Mesodermal cell (in vitro differentiated cells): ENCODE results near the gene COLGALT1.

Experiments used
- H3K27ac ChIP-seq: 2 replicates; pipeline ENCODE4 v1.7.0; 2013; ENCODE audit warnings: mild to moderate bottlenecking, low read depth, low read length, moderate library complexity; ENCODE audit not compliant: severe bottlenecking
- H3K36me3 ChIP-seq: 2 replicates; pipeline ENCODE4 v1.7.1; 2013; ENCODE audit warnings: mild to moderate bottlenecking, low read length, moderate library complexity; ENCODE audit not compliant: control insufficient read depth, insufficient read depth
- H3K4me1 ChIP-seq: one replicate; pipeline ENCODE4 v1.7.1; 2013; ENCODE audit warnings: mild to moderate bottlenecking, low read length; ENCODE audit not compliant: insufficient read depth, control insufficient read depth, poor library complexity, severe bottlenecking
- H3K4me3 ChIP-seq: 2 replicates; pipeline ENCODE4 v1.7.0; 2013; ENCODE audit warnings: low read length, control low read depth, mild to moderate bottlenecking; ENCODE audit not compliant: insufficient read depth, poor library complexity, severe bottlenecking; ENCODE audit errors: extremely low read depth
- H3K9me3 ChIP-seq: 2 replicates; pipeline ENCODE4 v1.7.1; 2013; ENCODE audit warnings: mild to moderate bottlenecking, low read length, moderate library complexity; ENCODE audit not compliant: control insufficient read depth
- WGBS, 2 experiments: methylation state at CpG; one replicate each; pipeline ENCODE4 v1.1.5; 2013; ENCODE audit warnings: missing lambda C conversion rate in 2 of 2; ENCODE audit not compliant: insufficient coverage in 2 of 2; 5-methylcytosine and 5-hydroxymethylcytosine counted together

Gene COLGALT1

GRCh38 chr19:17520865-17521264 is 34.6 kb upstream of the COLGALT1 start:
- H3K36me3 ChIP-seq = peaks cover 48% of the 10 kb centered on the region
- peaks cover 14% of the 10 kb centered on the region for H3K9me3 ChIP-seq
- no peaks in the 10 kb centered on the region for H3K4me1 ChIP-seq
- 95 to 98% methylated on average over 18 to 25 of the region's 25 CpGs for WGBS, 2 experiments
- no peak overlapping the region for H3K27ac ChIP-seq
- no peak overlapping the region for H3K4me3 ChIP-seq

GRCh38 chr19:17522988-17523872 is 32.2 kb upstream of the COLGALT1 start:
- WGBS, 2 experiments = 84 to 93% methylated on average over 23 of the region's 24 CpGs
- no peaks in the 10 kb centered on the region for H3K4me1 ChIP-seq
- no peak overlapping the region for H3K4me3 ChIP-seq
- H3K9me3 ChIP-seq = no peaks in the 10 kb centered on the region
- peaks cover 28% of the 10 kb centered on the region for H3K36me3 ChIP-seq
- H3K27ac ChIP-seq = no peak overlapping the region

DNA sequence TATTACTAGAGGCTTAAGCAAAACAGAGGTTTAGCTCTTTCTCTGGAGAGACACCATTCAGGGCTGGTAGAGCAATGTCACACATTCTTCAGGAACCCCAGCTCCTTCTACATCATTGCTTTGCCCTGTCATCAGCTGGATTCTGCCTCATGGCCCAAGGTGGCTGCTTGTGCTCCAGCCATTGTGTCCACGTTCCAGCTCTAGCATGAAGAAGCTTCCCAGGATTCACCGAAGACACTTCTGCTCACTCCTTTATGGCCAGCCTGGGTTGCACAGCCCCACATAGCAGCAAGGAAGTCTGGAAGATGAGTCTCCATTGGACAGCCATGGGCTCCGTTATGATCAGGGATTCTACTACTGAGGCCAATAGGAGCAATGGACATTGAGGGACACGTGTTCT is 30.8 kb upstream of the COLGALT1 start:
- Histone ChIP-seq H3K27ac (no peak overlapping the region), H3K4me3 (no peak overlapping the region), H3K9me3 (no peaks in the 10 kb centered on the region), H3K4me1 (no peaks in the 10 kb centered on the region), H3K36me3 (peaks cover 15% of the 10 kb centered on the region)
- 91 to 93% methylated on average over 4 of the region's 4 CpGs for WGBS, 2 experiments

- H3K4me1 ChIP-seq = no peaks in the 10 kb centered on the region
- no peak overlapping the region for H3K4me3 ChIP-seq
- H3K27ac ChIP-seq = no peak overlapping the region
- no peaks in the 10 kb centered on the region for H3K9me3 ChIP-seq
- WGBS, 2 experiments = 85 to 91% methylated on average over 9 of the region's 9 CpGs
- H3K36me3 ChIP-seq = peaks cover 10% of the 10 kb centered on the region
These were observed 30.3 kb upstream of the COLGALT1 start for GRCh38 chr19:17525141-17525540.

- WGBS, 2 experiments = 80 to 89% methylated on average over 6 to 11 of the region's 16 CpGs
- Histone ChIP-seq H3K27ac (no peak overlapping the region), H3K4me3 (no peak overlapping the region), H3K9me3 (no peaks in the 10 kb centered on the region), H3K4me1 (no peaks in the 10 kb centered on the region), H3K36me3 (peaks cover 3% of the 10 kb centered on the region)
These were observed 28.5 kb upstream of the COLGALT1 start for GRCh38 chr19:17526922-17527321.

DNA sequence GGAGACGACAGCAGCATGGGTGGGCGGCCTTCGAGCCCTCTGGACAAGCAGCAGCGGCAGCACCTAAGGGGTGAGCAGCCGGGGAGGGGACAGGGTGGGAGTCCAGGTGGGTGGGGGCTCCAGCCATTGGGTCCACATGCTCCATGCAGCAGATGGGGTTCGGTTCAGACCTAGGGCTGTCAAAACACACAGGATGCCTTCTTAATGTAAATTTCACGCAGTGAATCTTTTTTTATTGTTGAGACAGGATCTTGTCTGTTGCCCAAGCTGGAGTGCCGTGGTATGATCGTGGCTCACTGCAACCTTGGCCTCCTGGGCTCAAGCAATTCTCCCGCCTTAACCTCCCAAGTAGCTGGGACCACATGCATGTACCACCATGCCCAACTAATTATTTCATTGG is 28.1 kb upstream of the COLGALT1 start:
- Histone ChIP-seq H3K4me1 (no peaks in the 10 kb centered on the region), H3K27ac (no peak overlapping the region), H3K4me3 (no peak overlapping the region), H3K36me3 (no peaks in the 10 kb centered on the region), H3K9me3 (no peaks in the 10 kb centered on the region)
- 92 to 93% methylated on average over 9 of the region's 10 CpGs for WGBS, 2 experiments

DNA sequence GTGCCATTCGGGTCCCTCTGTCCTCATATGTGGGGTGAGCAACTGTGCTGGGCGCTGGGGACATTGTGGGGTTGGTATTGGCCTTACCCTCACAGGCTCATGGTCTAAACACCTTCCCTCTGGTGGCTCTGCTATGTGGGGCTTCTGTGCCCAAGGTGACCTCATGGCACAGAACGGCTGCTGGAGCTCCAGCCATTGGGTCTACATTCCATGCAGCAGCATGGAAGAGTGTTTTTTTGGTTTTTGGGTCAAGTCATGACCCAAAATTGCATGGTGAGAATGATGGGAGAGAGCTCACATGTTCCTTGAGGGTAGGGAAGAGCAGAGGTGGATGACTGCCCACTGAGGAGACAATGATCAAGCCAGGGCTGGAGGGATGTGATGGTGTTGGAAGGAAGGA is 26.8 kb upstream of the COLGALT1 start:
- Histone ChIP-seq H3K4me3 (no peak overlapping the region), H3K9me3 (no peaks in the 10 kb centered on the region), H3K4me1 (no peaks in the 10 kb centered on the region), H3K36me3 (no peaks in the 10 kb centered on the region), H3K27ac (no peak overlapping the region)
- 83 to 96% methylated on average over 1 to 3 of the region's 3 CpGs for WGBS, 2 experiments

DNA sequence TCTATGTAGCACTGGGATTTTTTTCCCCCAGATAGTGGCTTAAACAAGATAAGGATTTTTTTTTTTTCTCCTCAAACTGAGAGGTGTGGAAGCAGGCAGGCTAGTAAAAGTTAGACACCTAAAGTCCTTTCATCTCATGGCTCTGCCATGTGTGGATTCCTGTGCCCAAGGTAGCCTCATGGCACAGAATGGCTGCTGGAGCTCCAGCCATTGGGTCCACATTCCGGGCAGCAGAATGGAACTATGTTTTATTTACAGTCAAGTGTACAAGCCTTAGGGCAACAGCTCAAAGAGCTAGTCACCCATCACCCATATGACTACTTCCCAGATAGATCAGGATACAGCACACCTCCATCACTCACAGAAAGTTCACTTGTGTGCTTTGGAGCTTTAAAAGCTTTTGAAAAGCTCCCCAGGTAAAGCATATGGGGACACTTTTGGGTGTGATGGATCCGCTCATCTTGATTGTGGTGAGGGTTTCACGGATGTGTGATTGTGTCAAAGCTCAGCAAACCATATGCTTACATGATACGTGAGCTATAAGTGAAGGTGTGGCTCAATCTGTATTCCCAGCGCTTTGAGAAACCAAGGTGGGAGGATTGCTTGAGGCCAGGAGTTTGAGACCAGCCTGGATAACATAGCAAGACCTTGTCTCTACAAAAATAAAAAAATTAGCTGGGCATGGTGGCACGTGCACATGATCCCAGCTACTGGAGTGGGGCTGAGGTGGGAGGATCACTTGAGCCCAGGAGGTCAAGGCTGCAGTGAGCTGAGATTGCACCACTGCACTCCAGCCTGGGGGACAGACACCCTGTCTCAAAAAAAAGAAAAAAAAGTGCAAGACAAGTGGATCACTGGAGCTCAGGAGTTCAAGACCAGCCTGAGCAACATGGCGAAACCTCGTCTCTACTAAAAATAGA is 25.9 kb upstream of the COLGALT1 start:
- WGBS, 2 experiments = 93 to 100% methylated on average over 7 of the region's 8 CpGs
- Histone ChIP-seq H3K27ac (no peak overlapping the region), H3K4me1 (no peaks in the 10 kb centered on the region), H3K36me3 (no peaks in the 10 kb centered on the region), H3K9me3 (no peaks in the 10 kb centered on the region), H3K4me3 (no peak overlapping the region)

DNA sequence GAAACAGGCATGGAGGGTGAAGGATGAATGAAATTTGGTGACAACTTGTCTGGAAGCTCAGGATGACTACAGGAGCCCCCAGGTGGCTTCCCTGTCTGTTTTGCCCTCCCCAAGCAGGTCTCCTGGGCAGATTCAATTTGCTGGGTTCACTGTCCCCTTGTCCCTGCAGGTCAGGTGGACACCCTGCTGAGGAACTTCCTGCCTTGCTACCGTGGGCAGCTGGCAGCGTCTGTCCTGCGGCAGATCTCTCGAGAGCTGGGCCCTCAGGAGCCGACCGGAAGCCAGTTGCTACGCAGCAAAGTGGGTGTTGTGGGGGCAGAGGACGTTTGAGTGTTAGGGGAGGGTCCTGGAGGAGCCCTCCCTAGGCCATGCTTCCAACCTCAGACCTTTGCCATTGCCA is 24.9 kb upstream of the COLGALT1 start:
- 23 to 30% methylated on average over 6 to 7 of the region's 8 CpGs for WGBS, 2 experiments
- no peaks in the 10 kb centered on the region for H3K9me3 ChIP-seq
- H3K4me1 ChIP-seq = no peaks in the 10 kb centered on the region
- H3K27ac ChIP-seq = no peak overlapping the region
- no peak overlapping the region for H3K4me3 ChIP-seq
- H3K36me3 ChIP-seq = no peaks in the 10 kb centered on the region

DNA sequence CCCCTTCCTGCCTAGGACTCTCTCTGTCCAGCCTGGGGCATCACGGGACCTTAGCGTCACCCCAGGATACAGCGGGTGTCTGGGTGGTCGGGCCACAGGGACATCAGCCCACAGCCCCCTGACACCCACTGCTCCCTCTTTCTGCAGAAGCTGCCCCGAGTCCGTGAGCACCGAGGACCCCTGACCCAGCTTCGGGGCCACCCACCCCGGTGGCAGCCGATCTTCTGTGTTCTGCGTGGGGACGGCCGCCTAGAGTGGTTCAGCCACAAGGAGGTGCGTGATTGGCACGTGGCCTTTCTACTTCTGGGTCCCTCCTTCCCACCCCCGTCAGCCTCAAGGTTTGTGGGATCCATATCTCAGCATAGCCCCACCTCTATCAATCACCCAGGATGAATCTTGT is 23.3 kb upstream of the COLGALT1 start:
- 96 to 98% methylated on average over 14 to 16 of the region's 16 CpGs for WGBS, 2 experiments
- H3K4me3 ChIP-seq = no peak overlapping the region
- H3K27ac ChIP-seq = no peak overlapping the region

More for the DNA sequence above, 23.3 kb upstream of the COLGALT1 start:
- Histone ChIP-seq H3K9me3 (no peaks in the 10 kb centered on the region), H3K36me3 (no peaks in the 10 kb centered on the region), H3K4me1 (no peaks in the 10 kb centered on the region)
